ENCODE measurements around the gene SBNO1. TPM values are rescaled to one million over a fixed set of nuclear protein-coding genes. Genes with fewer than 3 reads are reported as not detected.

The SBNO1 gene
- total and polyA plus RNA-seq, 7 donors, result 6.8 to 49.6 (median 30.4) TPM

- no peaks in the 10 kb centered on the region for H3K27me3 ChIP-seq (ENCODE audit: insufficient read depth in 3 of 3, low read length in 2 of 3)
- no peak overlapping the region for H3K4me3 ChIP-seq
- no peak for ATAC-seq
- no peak overlapping the region for H3K27ac ChIP-seq
- 63 to 76% (median 64%) methylated on average over 3 of the region's 3 CpGs for WGBS, 3 donors
- no peak for TF ChIP-seq CTCF (IDR thresholded peaks at IDR 0.05)
- peaks cover 3% of the 10 kb centered on the region for H3K4me1 ChIP-seq
- intact Hi-C loops (cut with DNase I), result no loop called here
- peaks cover 4 to 100% of the 10 kb centered on the region in 2 donors for H3K36me3 ChIP-seq (ENCODE audit: insufficient read depth in 1 of 2, low read depth in 1 of 2)
- H3K9me3 ChIP-seq, result no peaks in the 10 kb centered on the region
- DNase-seq, result no peak
Measured at GRCh38 chr12:123305136-123305535, 59.5 kb downstream of the SBNO1 start.

GRCh38 chr12:123293178-123293760 is 71.4 kb downstream of the SBNO1 start:
- Histone ChIP-seq H3K4me1 (no peaks in the 10 kb centered on the region), H3K27ac (no peak overlapping the region), H3K9me3 (no peaks in the 10 kb centered on the region), H3K36me3 (ENCODE audit: insufficient read depth in 1 of 2, low read depth in 1 of 2) (peaks cover 18 to 93% of the 10 kb centered on the region in 2 donors), H3K4me3 (no peak overlapping the region), H3K27me3 (ENCODE audit: insufficient read depth in 3 of 3, low read length in 2 of 3) (no peaks in the 10 kb centered on the region)
- intact Hi-C loops (cut with DNase I), result loop anchor here in 1 of 2 donors (5.0 to 10.0 kb wide), 2 partner anchors 64 to 442 kb away; no protein-coding TSS in a partner anchor
- WGBS, 3 donors, result 91 to 94% (median 92%) methylated on average over 9 of the region's 9 CpGs
- TF ChIP-seq CTCF (IDR thresholded peaks at IDR 0.05), result no peak
- DNase-seq (no peak), ATAC-seq (no peak)

GRCh38 chr12:123289911-123290310 is 74.7 kb downstream of the SBNO1 start:
- no peak for TF ChIP-seq CTCF (IDR thresholded peaks at IDR 0.05)
- no peak overlapping the region for H3K4me3 ChIP-seq
- no peaks in the 10 kb centered on the region for H3K27me3 ChIP-seq (ENCODE audit: insufficient read depth in 3 of 3, low read length in 2 of 3)
- no peak for ATAC-seq
- H3K36me3 ChIP-seq (ENCODE audit: insufficient read depth in 1 of 2, low read depth in 1 of 2), result peaks cover 10 to 60% of the 10 kb centered on the region in 2 donors
- intact Hi-C loops (cut with DNase I), result loop anchor here in 1 of 2 donors (5.0 to 10.0 kb wide), 2 partner anchors 67 to 445 kb away; no protein-coding TSS in a partner anchor
- H3K4me1 ChIP-seq, result no peaks in the 10 kb centered on the region
- 82 to 88% (median 86%) methylated on average over 11 of the region's 11 CpGs for WGBS, 3 donors
- no peak for DNase-seq
- no peaks in the 10 kb centered on the region for H3K9me3 ChIP-seq
- H3K27ac ChIP-seq, result no peak overlapping the region

GRCh38 chr12:123288751-123289346 is 75.8 kb downstream of the SBNO1 start:
- Histone ChIP-seq H3K27me3 (ENCODE audit: insufficient read depth in 3 of 3, low read length in 2 of 3) (no peaks in the 10 kb centered on the region), H3K4me1 (no peaks in the 10 kb centered on the region), H3K4me3 (no peak overlapping the region), H3K9me3 (no peaks in the 10 kb centered on the region), H3K27ac (no peak overlapping the region), H3K36me3 (ENCODE audit: insufficient read depth in 1 of 2, low read depth in 1 of 2) (peaks cover 9 to 49% of the 10 kb centered on the region in 2 donors)
- TF ChIP-seq CTCF (IDR thresholded peaks at IDR 0.05), result no peak
- intact Hi-C loops (cut with DNase I), result no loop called here
- 59 to 75% (median 67%) methylated on average over 20 of the region's 20 CpGs for WGBS, 3 donors
- ATAC-seq (no peak), DNase-seq (no peak)

All from psoas muscle (tissue), 8 donors.